HCT116 (cell line): Measurements from ENCODE around the gene PPIL4. TPM values are rescaled to one million over a fixed set of nuclear protein-coding genes. Genes with fewer than 3 reads are reported as not detected.

Experiments used
- ATAC-seq: fragments of 200-7000 bp; cut with Tn5 transposase; 2 replicates; pipeline ENCODE4 v1.9.1; 2020; ENCODE audit warnings: mild to moderate bottlenecking, moderate library complexity
- Bru-seq: library from RNA; stranded (reverse); fragments of 400-500 nt; gene quantifications from one replicate; lab custom pipeline; 2021; lab: Mats Ljungman, UMichigan
- BruChase-seq, 2 experiments: library from RNA; stranded (reverse); fragments of 400-500 nt; gene quantifications; one replicate each; lab custom pipeline; 2021; lab: Mats Ljungman, UMichigan
- BruUV-seq: library from RNA; stranded (reverse); fragments of 400-500 nt; replicated peaks from 2 replicates; lab custom pipeline; 2021; lab: Mats Ljungman, UMichigan
- CTCF ChIA-PET: fragments of 300-600 bp; sonication (Branson Sonifier 250); formaldehyde crosslinking; loops from one replicate; lab custom pipeline; 2021; ENCODE audit warnings: antibody characterized with exemption; lab: Charles Lee
- POLR2A ChIA-PET: fragments of 300-600, 350-600 bp; sonication (Branson Sonifier 250); formaldehyde crosslinking; loops from one replicate; lab custom pipeline; 2021; ENCODE audit warnings: antibody characterized with exemption; lab: Charles Lee
- RAD21 ChIA-PET, 2 experiments: fragments of 300-600 bp; sonication (Branson Sonifier 250); formaldehyde crosslinking; loops; one replicate each; lab custom pipeline; 2023; ENCODE audit warnings: low total read pairs in 2 of 2; ENCODE audit not compliant: uncharacterized antibody in 2 of 2, unreplicated experiment in 2 of 2, low non-redundant PET in 1 of 2; lab: Charles Lee
- DNase-seq: peaks from one replicate; pipeline ENCODE4 v3.0.0-alpha.2; 2010; ENCODE audit warnings: low read depth, low spot score
- H2AFZ ChIP-seq: fragments of 200-600 bp; shearing (Covaris generic), sonication (generic); 2 replicates; pipeline ENCODE4 v1.6.1; 2017; ENCODE audit warnings: low read depth, mixed run types, mixed read lengths, antibody characterized with exemption, low read length; ENCODE audit not compliant: poor library complexity, severe bottlenecking
- H3K27ac ChIP-seq: 2 replicates; pipeline ENCODE4 v1.5.1; 2012; ENCODE audit warnings: low read depth, low read length
- H3K27me3 ChIP-seq: fragments of 200-600 bp; sonication (generic); 2 replicates; pipeline ENCODE4 v1.6.1; 2016; ENCODE audit warnings: mixed run types, low read length, mixed read lengths; ENCODE audit not compliant: insufficient read depth
- H3K36me3 ChIP-seq, 2 experiments: fragments of 200-500 bp in 1 of 2; fragments of 200-600 bp in 1 of 2; sonication (Bioruptor generic) in 1 of 2; sonication (generic) in 1 of 2; 2 replicates each; pipeline versions ENCODE4 v1.5.1 to v1.6.1; 2014 to 2016; ENCODE audit warnings: low read length in 2 of 2, inconsistent platforms in 1 of 2, mixed read lengths in 1 of 2, mixed run types in 1 of 2; ENCODE audit not compliant: insufficient read depth in 2 of 2, control insufficient read depth in 1 of 2
- H3K4me1 ChIP-seq, 2 experiments: fragments of 200-600 bp in 1 of 2; sonication (generic) in 1 of 2; 2 replicates each; pipeline versions ENCODE4 v1.5.1 to v1.6.1; 2012 to 2017; ENCODE audit warnings: low read length in 2 of 2, inconsistent platforms in 1 of 2, mild to moderate bottlenecking in 1 of 2, mixed read lengths in 1 of 2, mixed run types in 1 of 2, moderate library complexity in 1 of 2; ENCODE audit not compliant: insufficient read depth in 2 of 2, control insufficient read depth in 1 of 2
- H3K4me2 ChIP-seq: fragments of 200-600 bp; sonication (generic); 2 replicates; pipeline ENCODE4 v1.6.1; 2017; ENCODE audit warnings: mixed run types, low read length, mixed read lengths
- H3K4me3 ChIP-seq, 2 experiments: fragments of 200-600 bp in 1 of 2; sonication (generic) in 1 of 2; replicated peaks in 1 of 2; 2 replicates each; pipeline ENCODE4 v1.5.1; 2011 to 2016; ENCODE audit warnings: low read length in 2 of 2, control low read depth in 1 of 2, low read depth in 1 of 2, mild to moderate bottlenecking in 1 of 2, mixed read lengths in 1 of 2, mixed run types in 1 of 2
- H3K79me2 ChIP-seq: fragments of 200-600 bp; sonication (generic); 2 replicates; pipeline ENCODE4 v1.6.1; 2017; ENCODE audit warnings: mild to moderate bottlenecking, mixed run types, low read length, moderate library complexity, mixed read lengths; ENCODE audit not compliant: insufficient read depth
- H3K9ac ChIP-seq: fragments of 200-600 bp; sonication (generic); 2 replicates; pipeline ENCODE4 v1.6.1; 2016; ENCODE audit warnings: low read length, mixed read lengths
- H3K9me2 ChIP-seq: fragments of 200-600 bp; sonication (generic), shearing (Covaris generic); 2 replicates; pipeline ENCODE4 v1.6.1; 2017; ENCODE audit warnings: mixed run types, mild to moderate bottlenecking, moderate library complexity; ENCODE audit not compliant: insufficient read depth
- H3K9me3 ChIP-seq, 2 experiments: fragments of 200-500 bp in 1 of 2; fragments of 200-600 bp in 1 of 2; sonication (Bioruptor generic) in 1 of 2; sonication (generic) in 1 of 2; 2 replicates each; pipeline ENCODE4 v1.6.1; 2014 to 2017; ENCODE audit warnings: low read length in 2 of 2, mixed read lengths in 2 of 2, inconsistent platforms in 1 of 2, low read depth in 1 of 2, mild to moderate bottlenecking in 1 of 2, mixed run types in 1 of 2, moderate library complexity in 1 of 2; ENCODE audit not compliant: control insufficient read depth in 1 of 2, insufficient read depth in 1 of 2
- H4K20me1 ChIP-seq: fragments of 200-600 bp; sonication (generic), shearing (Covaris generic); 2 replicates; pipeline ENCODE4 v1.6.1; 2017; ENCODE audit warnings: mixed run types, mild to moderate bottlenecking, moderate library complexity; ENCODE audit not compliant: insufficient read depth
- CBX3 ChIP-seq: IDR thresholded peaks from 2 replicates; pipeline ENCODE4 v1.6.1; 2012; ENCODE audit warnings: low read depth
- CEBPB ChIP-seq: IDR thresholded peaks from 2 replicates; pipeline ENCODE4 v1.6.1; 2012; ENCODE audit warnings: low read depth
- EZH2 ChIP-seq: fragments of 200-600 bp; sonication (generic); IDR thresholded peaks from 2 replicates; pipeline ENCODE4 v1.6.1; 2017; ENCODE audit warnings: antibody characterized with exemption, mixed run types
- POLR2A ChIP-seq: IDR thresholded peaks from 2 replicates; pipeline ENCODE4 v1.7.0; 2011; ENCODE audit warnings: borderline replicate concordance; ENCODE audit not compliant: insufficient read depth, insufficient read length; ENCODE audit errors: extremely low read depth
- POLR2AphosphoS5 ChIP-seq: IDR thresholded peaks from 2 replicates; pipeline ENCODE4 v1.6.1; 2011; ENCODE audit warnings: mild to moderate bottlenecking, low read depth, low read length, moderate library complexity
- RAD21 ChIP-seq: IDR thresholded peaks from 2 replicates; pipeline ENCODE4 v1.6.1; 2012; ENCODE audit warnings: low read depth, mild to moderate bottlenecking
- REST ChIP-seq: IDR thresholded peaks from 2 replicates; pipeline ENCODE4 v1.6.1; 2012; ENCODE audit warnings: low read depth
- SIN3A ChIP-seq: IDR thresholded peaks from 2 replicates; pipeline ENCODE4 v1.6.1; 2012; ENCODE audit warnings: low read depth
- SRF ChIP-seq: IDR thresholded peaks from 2 replicates; pipeline ENCODE4 v1.6.1; 2012; ENCODE audit warnings: low read depth
- TCF7L2 ChIP-seq: IDR thresholded peaks from 2 replicates; pipeline ENCODE4 v1.7.0; 2011; ENCODE audit warnings: borderline replicate concordance, inconsistent platforms; ENCODE audit not compliant: insufficient read depth, insufficient read length; ENCODE audit errors: extremely low read depth
- YY1 ChIP-seq: IDR thresholded peaks from 2 replicates; pipeline ENCODE4 v1.6.1; 2011; ENCODE audit warnings: low read length, low read depth, moderate library complexity, mild to moderate bottlenecking; ENCODE audit not compliant: insufficient replicate concordance; ENCODE audit errors: extremely low read depth
- ZBTB33 ChIP-seq: IDR thresholded peaks from 2 replicates; pipeline ENCODE4 v1.6.1; 2011; ENCODE audit warnings: mild to moderate bottlenecking, low read length, moderate library complexity; ENCODE audit not compliant: insufficient replicate concordance; ENCODE audit errors: extremely low read depth
- ZFX ChIP-seq: fragments of 450-650 bp; IDR thresholded peaks from 2 replicates; pipeline ENCODE4 v1.6.1; 2017
- intact Hi-C: fragments of 100-400 bp; cut with micrococcal nuclease; formaldehyde crosslinking; loops from 2 replicates; pipeline ENCODE4 v1.10.0; 2022
- long read RNA-seq: library from polyadenylated mRNA; unstranded; transcript quantifications from one replicate; pipeline ENCODE4 v2.0.0, GENCODE V29; 2021; ENCODE audit not compliant: unreplicated experiment
- polyA plus RNA-seq: library from polyadenylated mRNA; unstranded; fragments of >200 nt; gene quantifications from 2 replicates; pipeline ENCODE4 v1.2.1, GENCODE V29; 2012; ENCODE audit warnings: missing spikeins
- total RNA-seq: library from RNA; stranded (reverse); gene quantifications from one replicate; pipeline ENCODE4 v1.2.1, GENCODE V29; 2021; ENCODE audit not compliant: unreplicated experiment
- TF ChIP-seq, protein P1 (sequence below), 3 experiments: fragments of 200-600 bp in 1 of 3; sonication (generic) in 1 of 3; IDR thresholded peaks in 2 of 3; conservative IDR thresholded peaks in 1 of 3; 2 replicates each; pipeline ENCODE4 v1.5.1; 2012 to 2017; ENCODE audit warnings: low read depth in 2 of 3, low read length in 2 of 3, antibody characterized with exemption in 1 of 3, borderline replicate concordance in 1 of 3, control low read depth in 1 of 3, mild to moderate bottlenecking in 1 of 3, mixed read lengths in 1 of 3, mixed run types in 1 of 3, moderate library complexity in 1 of 3; ENCODE audit not compliant: insufficient read depth in 1 of 3

The PPIL4 gene, protein sequence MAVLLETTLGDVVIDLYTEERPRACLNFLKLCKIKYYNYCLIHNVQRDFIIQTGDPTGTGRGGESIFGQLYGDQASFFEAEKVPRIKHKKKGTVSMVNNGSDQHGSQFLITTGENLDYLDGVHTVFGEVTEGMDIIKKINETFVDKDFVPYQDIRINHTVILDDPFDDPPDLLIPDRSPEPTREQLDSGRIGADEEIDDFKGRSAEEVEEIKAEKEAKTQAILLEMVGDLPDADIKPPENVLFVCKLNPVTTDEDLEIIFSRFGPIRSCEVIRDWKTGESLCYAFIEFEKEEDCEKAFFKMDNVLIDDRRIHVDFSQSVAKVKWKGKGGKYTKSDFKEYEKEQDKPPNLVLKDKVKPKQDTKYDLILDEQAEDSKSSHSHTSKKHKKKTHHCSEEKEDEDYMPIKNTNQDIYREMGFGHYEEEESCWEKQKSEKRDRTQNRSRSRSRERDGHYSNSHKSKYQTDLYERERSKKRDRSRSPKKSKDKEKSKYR
- total RNA-seq: 31.0 TPM
- 7.8 and 11.8 TPM in 2 replicates for polyA plus RNA-seq
- Bru-seq, nascent RNA: percentile 91 among the genes with signal in this experiment
- percentile 92 among the genes with signal in this experiment for BruChase-seq, experiment 1, labeled RNA remaining after a 6-hour chase
- BruChase-seq, experiment 2, labeled RNA remaining after a 2-hour chase: percentile 89 among the genes with signal in this experiment
- long read RNA-seq, transcript PPIL4-201 (13 exons, 2,232 nt): major isoform, 56 of 80 reads
- long read RNA-seq, partial matches to known transcripts: 5 of 80 reads
- long read RNA-seq, other reads (novel, unspliced or antisense): 19 of 80 reads

DNA sequence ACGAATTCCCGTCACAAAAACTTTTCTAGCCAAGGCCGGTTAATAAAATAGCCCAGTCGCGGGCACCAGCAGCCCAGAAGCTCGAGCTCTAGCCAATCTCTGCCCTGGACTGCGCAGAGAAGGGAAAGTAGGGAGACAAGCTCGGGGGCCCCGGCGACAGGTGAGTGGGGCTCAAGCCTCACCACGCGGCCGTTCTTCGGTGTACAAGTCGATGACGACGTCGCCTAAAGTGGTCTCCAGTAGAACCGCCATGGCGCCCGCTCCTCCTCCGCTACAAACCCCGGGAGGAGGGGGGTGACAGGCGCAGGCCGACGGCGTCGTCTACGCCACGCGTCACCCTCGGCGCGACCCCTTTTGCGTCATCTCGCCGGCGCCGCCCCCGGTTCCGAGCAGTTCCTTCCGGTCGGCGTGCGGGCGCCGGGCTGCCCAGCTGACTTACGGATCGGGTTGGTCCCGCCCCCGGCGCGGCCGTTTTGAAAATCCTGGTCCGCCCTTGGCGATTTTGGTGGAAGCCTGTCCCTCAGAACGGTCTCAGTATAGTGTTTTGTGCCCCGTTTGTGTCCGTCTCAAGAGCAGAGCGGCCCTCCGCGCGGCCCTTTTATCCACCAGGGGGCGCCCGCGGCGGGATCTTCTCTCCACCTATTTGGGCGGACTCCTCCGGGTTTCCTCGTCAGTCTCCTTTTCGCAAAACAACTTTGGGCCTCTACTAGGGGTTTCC lies at the start of gene PPIL4:
Gene PPIL4, minus strand, starts transcription at position 290 of the 718 bp plus-strand sequence. Its CDS starts 38 bp downstream, at position 252.
- Histone ChIP-seq H3K4me2 (peak within 1 kb of the TSS; percentile 79), H3K9ac (peak within 1 kb of the TSS; percentile 98), H3K9me3 (no peaks in the 10 kb centered on the region), H2AFZ (peak within 1 kb of the TSS; percentile 51), H3K4me3 (peak within 1 kb of the TSS; percentile 66 to 96), H3K36me3 (no peaks in the 10 kb centered on the region), H4K20me1 (no peaks in the 10 kb centered on the region), H3K27ac (peak within 1 kb of the TSS; percentile 89), H3K79me2 (peaks cover 49% of the 10 kb centered on the region), H3K4me1 (peaks cover 5 to 21% of the 10 kb centered on the region in 2 experiments; a peak in 3 of 4 replicates), H3K27me3 (no peaks in the 10 kb centered on the region; the same call in 1 of the 2 replicates), H3K9me2 (no peaks in the 10 kb centered on the region)
- intact Hi-C loops: loop anchor here (1.0 kb wide), 1 partner anchor 19 kb away; no protein-coding TSS in a partner anchor
- no TSS peak for BruUV-seq
- DNase-seq (peak; percentile 87), ATAC-seq (peak; percentile 89)
- CTCF ChIA-PET: interaction anchor here (0.7 to 1.8 kb wide), 3 partner anchors 15 to 20 kb away, joined by 3 to 7 read pairs (median 4); partner anchors contain the start of gene GINM1
- POLR2A ChIA-PET: no interaction called here
- RAD21 ChIA-PET: no interaction called here
- TF ChIP-seq ZBTB33 (peak; percentile 27), CEBPB (no peak; the same call in 1 of the 2 replicates), SIN3A (peak; percentile 78; the same call in 1 of the 2 replicates), ZFX (peak; percentile 39; the same call in 1 of the 2 replicates), POLR2AphosphoS5 (peak; percentile 94), EZH2 (no peak), SRF (peak; percentile 98), REST (no peak), RAD21 (peak; percentile 77), YY1 (peak; percentile 90), TCF7L2 (peak; percentile 63), POLR2A (peak; percentile 48), CBX3 (peak; percentile 83)
- TF ChIP-seq, protein P1, sequence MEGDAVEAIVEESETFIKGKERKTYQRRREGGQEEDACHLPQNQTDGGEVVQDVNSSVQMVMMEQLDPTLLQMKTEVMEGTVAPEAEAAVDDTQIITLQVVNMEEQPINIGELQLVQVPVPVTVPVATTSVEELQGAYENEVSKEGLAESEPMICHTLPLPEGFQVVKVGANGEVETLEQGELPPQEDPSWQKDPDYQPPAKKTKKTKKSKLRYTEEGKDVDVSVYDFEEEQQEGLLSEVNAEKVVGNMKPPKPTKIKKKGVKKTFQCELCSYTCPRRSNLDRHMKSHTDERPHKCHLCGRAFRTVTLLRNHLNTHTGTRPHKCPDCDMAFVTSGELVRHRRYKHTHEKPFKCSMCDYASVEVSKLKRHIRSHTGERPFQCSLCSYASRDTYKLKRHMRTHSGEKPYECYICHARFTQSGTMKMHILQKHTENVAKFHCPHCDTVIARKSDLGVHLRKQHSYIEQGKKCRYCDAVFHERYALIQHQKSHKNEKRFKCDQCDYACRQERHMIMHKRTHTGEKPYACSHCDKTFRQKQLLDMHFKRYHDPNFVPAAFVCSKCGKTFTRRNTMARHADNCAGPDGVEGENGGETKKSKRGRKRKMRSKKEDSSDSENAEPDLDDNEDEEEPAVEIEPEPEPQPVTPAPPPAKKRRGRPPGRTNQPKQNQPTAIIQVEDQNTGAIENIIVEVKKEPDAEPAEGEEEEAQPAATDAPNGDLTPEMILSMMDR (IDR thresholded peaks at IDR 0.05 in 2 of 3, conservative IDR thresholded peaks at IDR 0.05 in 1 of 3; ENCODE audit: borderline replicate concordance in 1 of 3, insufficient read depth in 1 of 3, low read depth in 2 of 3, low read length in 2 of 3): peak; percentile 76 to 97 (median 89)
